Muscle of arm (tissue), 12 donors: Measurements from ENCODE around the gene ETF1. TPM values are rescaled to one million over a fixed set of nuclear protein-coding genes. Genes with fewer than 3 reads are reported as not detected.

Source experiments
- DNase-seq: peaks from one replicate; pipeline ENCODE4 v3.0.0-alpha.2; 2013
- polyA plus RNA-seq, 12 donors: library from polyadenylated mRNA; unstranded; fragments of 120-200 nt; gene quantifications; one replicate each; pipeline ENCODE4 v1.2.1, GENCODE V29; 2013; ENCODE audit not compliant: insufficient read length in 12 of 12

The ETF1 gene
- polyA plus RNA-seq, 12 donors: 33.8 to 57.1 (median 52.4) TPM; not detected in 1

GRCh38 chr5:138464388-138465260 is 78.4 kb downstream of the ETF1 start:
- peak; percentile 99 for DNase-seq

GRCh38 chr5:138464008-138464387 is 79.0 kb downstream of the ETF1 start:
- peak; percentile 98 for DNase-seq

- no peak for DNase-seq
Observed at GRCh38 chr5:138463419-138464007, 79.5 kb downstream of the ETF1 start.

GRCh38 chr5:138461343-138462125 is 81.5 kb downstream of the ETF1 start:
- no peak for DNase-seq

- DNase-seq: no peak
Observed at GRCh38 chr5:138460032-138460693, 82.9 kb downstream of the ETF1 start.

- DNase-seq: no peak
Observed at GRCh38 chr5:138459311-138459933, 83.6 kb downstream of the ETF1 start.

- DNase-seq: no peak
Observed at GRCh38 chr5:138458856-138459255, 84.2 kb downstream of the ETF1 start.

- DNase-seq: no peak
Observed at GRCh38 chr5:138458384-138458783, 84.7 kb downstream of the ETF1 start.

- no peak for DNase-seq
Observed at GRCh38 chr5:138457531-138458275, 85.3 kb downstream of the ETF1 start.

Other genes starting within 250 kb of the ETF1 start
- 10 to 100 TPM in 1 of 12 donors, 1 to 10 TPM in 10, not detected in 1; 1.9 to 13.0 (median 4.2) TPM for gene CDC25C, start 211.4 kb downstream of the ETF1 start, polyA plus RNA-seq
- gene FAM53C, start 205.0 kb downstream of the ETF1 start, polyA plus RNA-seq: 10 to 100 TPM in 11 of 12 donors, not detected in 1; 32.5 to 56.7 (median 40.6) TPM
- gene KDM3B, start 190.6 kb downstream of the ETF1 start, polyA plus RNA-seq: 10 to 100 TPM in 11 of 12 donors, not detected in 1; 41.3 to 74.2 (median 64.8) TPM
- 10 to 100 TPM in 11 of 12 donors, not detected in 1; 10.6 to 35.2 (median 15.8) TPM for gene REEP2, start 104.2 kb downstream of the ETF1 start, polyA plus RNA-seq
- gene EGR1, start 77.8 kb downstream of the ETF1 start, polyA plus RNA-seq: 1,000 to 10,000 TPM in 1 of 12 donors, 100 to 1,000 TPM in 11; 107 to 2,227 (median 335) TPM
- gene HSPA9, start 32.2 kb upstream of the ETF1 start, polyA plus RNA-seq: 100 to 1,000 TPM in 11 of 12 donors, not detected in 1; 126 to 225 (median 161) TPM
- gene CTNNA1, start 210.2 kb upstream of the ETF1 start, polyA plus RNA-seq: 100 to 1,000 TPM in 11 of 12 donors, not detected in 1; 222 to 353 (median 279) TPM